OCI-LY7 (cell line): ENCODE measurements around the gene RPTN. TPM values are rescaled to one million over a fixed set of nuclear protein-coding genes. Genes with fewer than 3 reads are reported as not detected.

Experiments used
- BruUV-seq: library from RNA; stranded (reverse); fragments of 400-500 nt; replicated peaks from 2 replicates; lab custom pipeline; 2021; lab: Mats Ljungman, UMichigan
- CTCF ChIA-PET: fragments of 300-600 bp; sonication (Branson Sonifier 250); formaldehyde crosslinking; loops from one replicate; lab custom pipeline; 2022; ENCODE audit warnings: antibody characterized with exemption; ENCODE audit not compliant: unreplicated experiment; lab: Charles Lee
- POLR2A ChIA-PET: fragments of 300-600 bp; sonication (Branson Sonifier 250); formaldehyde crosslinking; loops from one replicate; lab custom pipeline; 2022; ENCODE audit warnings: antibody characterized with exemption; lab: Charles Lee
- DNase-seq: peaks from one replicate; pipeline ENCODE4 v3.0.0-alpha.2; 2015; ENCODE audit warnings: low spot score
- H2AFZ ChIP-seq: fragments of 200-600 bp; sonication (generic), shearing (Covaris generic); 2 replicates; pipeline ENCODE4 v1.6.1; 2014; ENCODE audit warnings: mild to moderate bottlenecking, antibody characterized with exemption, low read length, moderate library complexity
- H3K27ac ChIP-seq: fragments of 200-600 bp; sonication (generic); 2 replicates; pipeline ENCODE4 v1.5.1; 2014; ENCODE audit warnings: mixed run types, low read depth, mild to moderate bottlenecking, moderate library complexity, low read length, inconsistent platforms; ENCODE audit not compliant: poor library complexity, severe bottlenecking
- H3K36me3 ChIP-seq: fragments of 200-600 bp; sonication (generic); 2 replicates; pipeline ENCODE4 v1.6.1; 2014; ENCODE audit warnings: mild to moderate bottlenecking, antibody characterized with exemption, low read length, moderate library complexity, mixed read lengths; ENCODE audit not compliant: insufficient read depth
- H3K4me1 ChIP-seq: fragments of 200-600 bp; sonication (generic); 2 replicates; pipeline ENCODE4 v1.5.1; 2014; ENCODE audit warnings: mild to moderate bottlenecking, low read length; ENCODE audit not compliant: insufficient read depth, poor library complexity, severe bottlenecking
- H3K4me2 ChIP-seq: fragments of 200-600 bp; sonication (generic); 2 replicates; pipeline ENCODE4 v1.6.1; 2014; ENCODE audit warnings: mild to moderate bottlenecking, low read length
- H3K4me3 ChIP-seq: fragments of 200-600 bp; sonication (generic); 2 replicates; pipeline ENCODE4 v1.5.1; 2014; ENCODE audit warnings: mild to moderate bottlenecking, low read depth, low read length; ENCODE audit not compliant: poor library complexity, severe bottlenecking
- H3K79me2 ChIP-seq: fragments of 200-600 bp; sonication (generic); 2 replicates; pipeline ENCODE4 v1.6.1; 2016; ENCODE audit warnings: low read depth, mild to moderate bottlenecking, low read length, moderate library complexity, mixed read lengths; ENCODE audit not compliant: insufficient read depth
- H3K9me2 ChIP-seq: fragments of 200-600 bp; sonication (generic); 2 replicates; pipeline ENCODE4 v1.6.1; 2016; ENCODE audit warnings: mild to moderate bottlenecking, low read length, mixed read lengths; ENCODE audit not compliant: insufficient read depth
- H3K9me3 ChIP-seq: fragments of 200-600 bp; sonication (generic); 2 replicates; pipeline ENCODE4 v1.6.1; 2014; ENCODE audit warnings: mild to moderate bottlenecking, mixed run types, low read length, mixed read lengths
- H4K20me1 ChIP-seq: fragments of 200-600 bp; sonication (generic); 2 replicates; pipeline ENCODE4 v1.6.1; 2014; ENCODE audit warnings: mild to moderate bottlenecking, antibody characterized with exemption, low read length, moderate library complexity, mixed read lengths; ENCODE audit not compliant: insufficient read depth
- CTCF ChIP-seq: fragments of 200-600 bp; sonication (generic); conservative IDR thresholded peaks from 2 replicates; pipeline ENCODE4 v1.5.1; 2014; ENCODE audit warnings: mild to moderate bottlenecking, antibody characterized with exemption, low read length, moderate library complexity, mixed read lengths
- EZH2phosphoT487 ChIP-seq: fragments of 200-600 bp; sonication (generic); IDR thresholded peaks from 2 replicates; pipeline ENCODE4 v1.6.1; 2018; ENCODE audit warnings: low read depth, borderline replicate concordance, mild to moderate bottlenecking, mixed run types, antibody characterized with exemption, low read length, moderate library complexity, mixed read lengths
- intact Hi-C: fragments of 100-400 bp; cut with micrococcal nuclease; formaldehyde crosslinking; loops from one replicate; pipeline ENCODE4 v1.10.0; 2022; ENCODE audit not compliant: unreplicated experiment
- total RNA-seq, 2 experiments: library from RNA; depleted of rRNA in 1 of 2; stranded (reverse); fragments of >200 nt in 1 of 2; shearing (Covaris generic) in 1 of 2; gene quantifications; 2 replicates each; pipeline ENCODE4 v1.2.3, GENCODE V29; 2014 to 2022

Gene RPTN
- total RNA-seq, 2 experiments from 2014 or later: not detected

- Histone ChIP-seq H3K27ac (no peak overlapping the region), H3K9me3 (no peaks in the 10 kb centered on the region), H3K79me2 (no peaks in the 10 kb centered on the region), H3K36me3 (no peaks in the 10 kb centered on the region), H4K20me1 (no peaks in the 10 kb centered on the region), H3K4me1 (no peaks in the 10 kb centered on the region), H3K9me2 (no peaks in the 10 kb centered on the region), H3K4me3 (no peak overlapping the region), H2AFZ (no peak overlapping the region), H3K4me2 (no peak overlapping the region)
- POLR2A ChIA-PET: no interaction called here
- TF ChIP-seq CTCF (no peak), EZH2phosphoT487 (no peak)
- DNase-seq: no peak
- BruUV-seq: no TSS peak
- intact Hi-C loops: no loop called here
- CTCF ChIA-PET: no interaction called here
Measured at GRCh38 chr1:152179566-152179965, 20.5 kb upstream of the RPTN start.

GRCh38 chr1:152170287-152170905 lies 11.4 kb upstream of the RPTN start:
- Histone ChIP-seq H3K79me2 (no peaks in the 10 kb centered on the region), H3K4me2 (no peak overlapping the region), H3K9me3 (no peaks in the 10 kb centered on the region), H3K36me3 (no peaks in the 10 kb centered on the region), H3K27ac (no peak overlapping the region), H4K20me1 (no peaks in the 10 kb centered on the region), H3K4me1 (peaks cover 6% of the 10 kb centered on the region), H2AFZ (no peak overlapping the region), H3K9me2 (no peaks in the 10 kb centered on the region), H3K4me3 (no peak overlapping the region)
- no TSS peak for BruUV-seq
- ChIA-PET POLR2A (no interaction called here), CTCF (no interaction called here)
- TF ChIP-seq EZH2phosphoT487 (no peak), CTCF (no peak)
- intact Hi-C loops: no loop called here
- no peak for DNase-seq

GRCh38 chr1:152169366-152170025 lies 10.5 kb upstream of the RPTN start:
- Histone ChIP-seq H3K4me1 (peaks cover 9% of the 10 kb centered on the region), H3K4me2 (no peak overlapping the region), H3K36me3 (no peaks in the 10 kb centered on the region), H3K4me3 (no peak overlapping the region), H4K20me1 (no peaks in the 10 kb centered on the region), H3K9me3 (no peaks in the 10 kb centered on the region), H3K27ac (no peak overlapping the region), H3K9me2 (no peaks in the 10 kb centered on the region), H3K79me2 (no peaks in the 10 kb centered on the region), H2AFZ (no peak overlapping the region)
- POLR2A ChIA-PET: no interaction called here
- TF ChIP-seq EZH2phosphoT487: no peak
- no peak for TF ChIP-seq CTCF
- DNase-seq: no peak
- CTCF ChIA-PET: no interaction called here
- intact Hi-C loops: no loop called here
- BruUV-seq: no TSS peak
